ENCODE measurements around the gene ROR1. TPM values are rescaled to one million over a fixed set of nuclear protein-coding genes. Genes with fewer than 3 reads are reported as not detected.

Gene ROR1
- polyA plus RNA-seq, 1 experiment, result 7.1 TPM

GRCh38 chr1:64073705-64074104 lies 299.9 kb downstream of the ROR1 start:
- H3K4me3 ChIP-seq (ENCODE audit: low read depth, low read length), result no peak overlapping the region
- no peak overlapping the region for H3K27ac ChIP-seq (ENCODE audit: low read depth, low read length)
- TF ChIP-seq, protein P1, sequence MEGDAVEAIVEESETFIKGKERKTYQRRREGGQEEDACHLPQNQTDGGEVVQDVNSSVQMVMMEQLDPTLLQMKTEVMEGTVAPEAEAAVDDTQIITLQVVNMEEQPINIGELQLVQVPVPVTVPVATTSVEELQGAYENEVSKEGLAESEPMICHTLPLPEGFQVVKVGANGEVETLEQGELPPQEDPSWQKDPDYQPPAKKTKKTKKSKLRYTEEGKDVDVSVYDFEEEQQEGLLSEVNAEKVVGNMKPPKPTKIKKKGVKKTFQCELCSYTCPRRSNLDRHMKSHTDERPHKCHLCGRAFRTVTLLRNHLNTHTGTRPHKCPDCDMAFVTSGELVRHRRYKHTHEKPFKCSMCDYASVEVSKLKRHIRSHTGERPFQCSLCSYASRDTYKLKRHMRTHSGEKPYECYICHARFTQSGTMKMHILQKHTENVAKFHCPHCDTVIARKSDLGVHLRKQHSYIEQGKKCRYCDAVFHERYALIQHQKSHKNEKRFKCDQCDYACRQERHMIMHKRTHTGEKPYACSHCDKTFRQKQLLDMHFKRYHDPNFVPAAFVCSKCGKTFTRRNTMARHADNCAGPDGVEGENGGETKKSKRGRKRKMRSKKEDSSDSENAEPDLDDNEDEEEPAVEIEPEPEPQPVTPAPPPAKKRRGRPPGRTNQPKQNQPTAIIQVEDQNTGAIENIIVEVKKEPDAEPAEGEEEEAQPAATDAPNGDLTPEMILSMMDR (IDR thresholded peaks at IDR 0.05; ENCODE audit: low read depth, low read length), result no peak
- ChIA-PET POLR2A (no interaction called here), CTCF (no interaction called here)
- peaks cover 4% of the 10 kb centered on the region for H3K27me3 ChIP-seq (ENCODE audit: control insufficient read depth, insufficient read depth, low read length)
- no peaks in the 10 kb centered on the region for H3K9me3 ChIP-seq (ENCODE audit: control insufficient read depth, insufficient read depth, low read length)
- no peak for DNase-seq (ENCODE audit: low read depth, low spot score)

GRCh38 chr1:64074767-64075166 lies 300.9 kb downstream of the ROR1 start:
- CTCF ChIA-PET, result interaction anchor here (1.0 kb wide), 1 partner anchor 9 kb away, joined by 4 read pairs; no protein-coding TSS in a partner anchor

DNA sequence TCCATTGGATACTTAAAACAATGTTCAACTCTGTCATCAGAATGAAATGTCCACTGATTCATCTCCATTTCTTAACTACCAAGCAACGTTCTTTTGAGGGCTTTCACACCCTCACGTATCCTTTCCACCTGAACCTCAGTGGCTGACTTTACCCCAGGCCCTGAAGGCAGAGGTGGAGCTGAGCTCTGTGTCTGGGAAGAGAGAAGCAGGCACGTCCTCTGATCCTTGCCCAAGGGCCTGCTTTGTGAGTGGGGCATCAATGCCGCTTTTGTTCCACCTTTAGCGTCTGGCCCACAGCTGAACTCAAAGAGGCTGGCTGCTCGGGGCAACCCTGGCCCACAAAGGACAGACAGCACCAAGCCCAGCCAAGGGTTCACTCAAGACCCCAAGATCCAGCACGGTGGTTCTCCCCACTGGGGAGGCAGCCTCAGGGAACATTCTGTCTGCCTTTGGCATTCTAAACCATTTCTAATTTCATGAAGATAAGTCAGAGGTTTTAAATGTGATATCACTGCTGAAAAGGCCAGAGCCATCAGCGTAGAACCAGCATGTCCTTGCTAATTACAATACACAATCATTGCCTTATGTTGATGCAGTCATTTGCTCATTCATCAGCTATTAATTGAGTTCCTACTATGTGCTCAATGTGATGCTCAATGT lies 303.6 kb downstream of the ROR1 start:
- ChIA-PET POLR2A (no interaction called here), CTCF (interaction anchor here (0.6 kb wide), 1 partner anchor 228 kb away, joined by 3 read pairs; no protein-coding TSS in a partner anchor)
- DNase-seq (ENCODE audit: low read depth, low spot score), result no peak
- Histone ChIP-seq H3K9me3 (ENCODE audit: control insufficient read depth, insufficient read depth, low read length) (no peaks in the 10 kb centered on the region), H3K27me3 (ENCODE audit: control insufficient read depth, insufficient read depth, low read length) (no peaks in the 10 kb centered on the region), H3K27ac (ENCODE audit: low read depth, low read length) (no peak overlapping the region), H3K4me3 (ENCODE audit: low read depth, low read length) (no peak overlapping the region)
- TF ChIP-seq, protein P1 (IDR thresholded peaks at IDR 0.05; ENCODE audit: low read depth, low read length), result no peak

More at GRCh38 chr1:64074767-64075166, 300.9 kb downstream of the ROR1 start:
- Histone ChIP-seq H3K27me3 (ENCODE audit: control insufficient read depth, insufficient read depth, low read length) (no peaks in the 10 kb centered on the region), H3K27ac (ENCODE audit: low read depth, low read length) (no peak overlapping the region), H3K4me3 (ENCODE audit: low read depth, low read length) (no peak overlapping the region), H3K9me3 (ENCODE audit: control insufficient read depth, insufficient read depth, low read length) (no peaks in the 10 kb centered on the region)
- DNase-seq (ENCODE audit: low read depth, low spot score), result no peak
- POLR2A ChIA-PET, result no interaction called here
- TF ChIP-seq, protein P1 (IDR thresholded peaks at IDR 0.05; ENCODE audit: low read depth, low read length), result no peak

- Histone ChIP-seq H3K27me3 (ENCODE audit: control insufficient read depth, insufficient read depth, low read length) (no peaks in the 10 kb centered on the region), H3K27ac (ENCODE audit: low read depth, low read length) (no peak overlapping the region), H3K9me3 (ENCODE audit: control insufficient read depth, insufficient read depth, low read length) (no peaks in the 10 kb centered on the region), H3K4me3 (ENCODE audit: low read depth, low read length) (no peak overlapping the region)
- ChIA-PET POLR2A (no interaction called here), CTCF (interaction anchor here (1.0 kb wide), 1 partner anchor 10 kb away, joined by 3 read pairs; no protein-coding TSS in a partner anchor)
- TF ChIP-seq, protein P1 (IDR thresholded peaks at IDR 0.05; ENCODE audit: low read depth, low read length), result no peak
- DNase-seq (ENCODE audit: low read depth, low spot score), result no peak
Observed at GRCh38 chr1:64080941-64081562, 307.2 kb downstream of the ROR1 start.

DNA sequence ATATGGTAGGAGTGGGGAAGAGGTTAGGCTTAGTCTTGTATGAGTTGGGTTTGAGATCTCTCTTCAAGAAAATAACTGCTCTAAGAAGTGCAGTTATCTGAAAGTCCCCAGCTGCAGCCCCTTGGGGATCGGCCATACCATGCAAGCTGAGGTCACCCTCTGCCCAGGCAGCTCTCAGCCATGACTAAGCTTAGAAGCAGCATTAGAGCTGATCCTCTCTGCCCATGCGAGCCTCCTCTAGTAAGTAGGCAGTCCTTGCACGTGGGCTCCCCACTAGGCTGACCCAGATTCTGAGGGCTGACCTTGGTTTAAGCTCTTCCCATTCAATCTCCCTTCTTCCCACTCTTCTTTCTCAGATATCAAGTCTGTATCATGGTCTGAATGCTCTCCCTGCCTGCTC lies 308.6 kb downstream of the ROR1 start:
- Histone ChIP-seq H3K9me3 (ENCODE audit: control insufficient read depth, insufficient read depth, low read length) (no peaks in the 10 kb centered on the region), H3K4me3 (ENCODE audit: low read depth, low read length) (no peak overlapping the region), H3K27ac (ENCODE audit: low read depth, low read length) (no peak overlapping the region), H3K27me3 (ENCODE audit: control insufficient read depth, insufficient read depth, low read length) (no peaks in the 10 kb centered on the region)
- DNase-seq (ENCODE audit: low read depth, low spot score), result no peak
- ChIA-PET POLR2A (no interaction called here), CTCF (no interaction called here)
- TF ChIP-seq, protein P1 (IDR thresholded peaks at IDR 0.05; ENCODE audit: low read depth, low read length), result no peak
